ENCODE data around the gene POP5.
"Not testable (repeated sequence)": the region's sequence is repeated elsewhere in the genome, so short reads cannot be mapped to it uniquely, and the experiment has no call there.

The POP5 gene, protein sequence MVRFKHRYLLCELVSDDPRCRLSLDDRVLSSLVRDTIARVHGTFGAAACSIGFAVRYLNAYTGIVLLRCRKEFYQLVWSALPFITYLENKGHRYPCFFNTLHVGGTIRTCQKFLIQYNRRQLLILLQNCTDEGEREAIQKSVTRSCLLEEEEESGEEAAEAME

DNA sequence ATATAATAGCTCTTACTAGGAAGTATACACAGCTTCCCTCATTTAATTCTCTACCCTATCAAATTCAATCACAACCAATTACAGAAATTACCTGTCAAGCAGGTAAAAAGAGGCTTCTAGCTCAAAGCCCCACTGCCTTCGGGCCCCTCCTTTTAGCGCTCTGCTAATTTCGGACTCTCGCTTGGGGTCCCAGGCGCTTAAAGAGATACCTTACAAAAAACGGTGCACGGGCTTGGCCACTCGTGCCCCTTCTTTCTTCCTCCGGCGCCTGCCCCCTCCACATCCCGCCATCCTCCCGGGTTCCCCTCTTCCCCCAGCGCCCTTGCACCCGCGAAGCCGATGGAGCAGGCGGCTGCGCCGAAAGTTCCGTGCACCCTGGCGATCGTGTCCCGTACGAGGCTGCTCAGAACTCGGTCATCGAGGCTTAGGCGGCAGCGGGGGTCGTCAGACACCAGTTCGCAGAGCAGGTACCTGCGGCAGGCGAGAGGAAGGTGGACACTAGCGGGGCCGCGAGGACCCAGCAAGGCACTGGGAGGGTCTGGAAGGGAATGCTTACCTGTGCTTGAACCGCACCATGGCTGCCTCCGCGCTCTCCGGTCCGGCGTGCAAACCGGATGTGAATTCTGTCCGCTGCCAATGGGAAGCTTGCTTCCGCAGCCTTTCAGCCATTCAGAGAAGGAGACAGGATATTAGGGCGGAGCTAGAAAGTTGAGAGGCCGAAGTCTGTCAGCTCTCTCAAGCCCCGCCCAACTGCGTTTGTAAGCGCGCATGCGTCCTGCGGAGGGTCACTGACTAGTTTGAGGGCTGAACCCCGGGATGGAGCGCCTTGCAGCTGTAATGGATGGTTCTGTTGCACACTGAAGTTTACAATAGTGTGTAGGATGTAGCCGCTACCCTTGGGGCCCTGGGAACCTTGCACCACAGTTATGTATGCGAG, at the start of gene POP5:
TSS of gene POP5 (minus strand) at position 616 of the 937 bp plus-strand sequence. CDS start at position 576, 40 bp downstream.
- in situ Hi-C loops (cut with MboI; ENCODE audit: low sequenced_read_pairs): loop anchor here (10.0 to 25.0 kb wide), 2 partner anchors 134 to 381 kb away; partner anchors contain the start of gene UNC119B

DNA sequence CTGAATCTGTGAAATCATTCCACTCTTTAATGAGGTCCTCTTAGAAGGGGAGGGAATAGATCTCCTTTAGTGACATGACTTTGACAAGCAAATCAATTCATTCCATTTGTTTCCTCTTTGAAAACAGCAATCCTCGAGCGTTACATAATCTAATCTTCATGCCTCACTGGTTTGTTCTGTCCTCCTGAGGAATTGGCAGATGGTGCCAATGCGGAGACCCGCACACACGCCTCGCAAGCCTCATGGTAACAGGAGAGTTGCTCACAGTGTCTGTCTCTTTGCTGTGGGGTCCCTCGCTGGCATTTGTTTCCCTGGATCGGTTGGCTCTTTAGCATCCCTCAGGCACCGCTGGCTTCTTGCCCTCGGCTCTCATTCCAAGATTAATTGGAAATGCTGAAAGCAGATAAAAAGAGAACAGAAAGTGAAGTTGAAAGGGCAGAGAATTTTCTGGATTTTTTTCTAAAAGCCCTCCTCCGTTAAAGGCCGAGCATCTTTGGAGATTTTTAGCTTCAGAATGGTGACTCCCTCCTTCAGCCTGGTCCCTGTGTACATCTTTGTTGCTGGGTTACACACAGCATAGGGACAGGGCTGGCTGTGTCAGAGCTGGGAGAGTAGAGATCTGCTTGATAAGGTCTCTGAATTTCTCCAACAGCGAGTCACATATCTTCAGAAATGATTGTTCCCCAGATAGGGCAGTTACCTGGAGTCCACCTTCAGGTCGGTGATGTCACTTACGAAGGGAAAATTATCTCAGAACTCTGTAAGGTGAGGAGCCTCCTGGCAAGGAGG, 49.1 kb upstream of the POP5 start:
- in situ Hi-C loops (cut with MboI; ENCODE audit: low sequenced_read_pairs): no loop called here

DNA sequence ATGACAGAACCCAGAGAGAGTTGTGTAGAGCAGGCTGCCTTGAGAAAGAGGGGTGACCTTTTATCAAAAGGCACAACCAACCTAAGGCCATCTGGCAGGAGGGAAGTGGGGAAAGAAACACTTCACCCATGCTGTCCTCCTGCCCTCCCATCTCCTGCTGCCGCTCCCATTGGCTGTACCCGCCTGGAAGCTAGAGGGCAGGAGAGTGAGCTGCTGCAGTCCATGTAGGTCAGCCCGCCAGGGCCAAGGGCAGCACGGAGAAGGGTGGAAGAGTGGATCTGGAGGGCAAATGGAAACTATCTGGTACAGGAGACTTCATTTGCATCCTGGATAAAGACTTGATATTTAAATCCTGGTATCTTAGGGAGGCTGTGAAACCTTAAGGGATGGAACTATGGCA, 47.7 kb upstream of the POP5 start:
- in situ Hi-C loops (cut with MboI; ENCODE audit: low sequenced_read_pairs): no loop called here

DNA sequence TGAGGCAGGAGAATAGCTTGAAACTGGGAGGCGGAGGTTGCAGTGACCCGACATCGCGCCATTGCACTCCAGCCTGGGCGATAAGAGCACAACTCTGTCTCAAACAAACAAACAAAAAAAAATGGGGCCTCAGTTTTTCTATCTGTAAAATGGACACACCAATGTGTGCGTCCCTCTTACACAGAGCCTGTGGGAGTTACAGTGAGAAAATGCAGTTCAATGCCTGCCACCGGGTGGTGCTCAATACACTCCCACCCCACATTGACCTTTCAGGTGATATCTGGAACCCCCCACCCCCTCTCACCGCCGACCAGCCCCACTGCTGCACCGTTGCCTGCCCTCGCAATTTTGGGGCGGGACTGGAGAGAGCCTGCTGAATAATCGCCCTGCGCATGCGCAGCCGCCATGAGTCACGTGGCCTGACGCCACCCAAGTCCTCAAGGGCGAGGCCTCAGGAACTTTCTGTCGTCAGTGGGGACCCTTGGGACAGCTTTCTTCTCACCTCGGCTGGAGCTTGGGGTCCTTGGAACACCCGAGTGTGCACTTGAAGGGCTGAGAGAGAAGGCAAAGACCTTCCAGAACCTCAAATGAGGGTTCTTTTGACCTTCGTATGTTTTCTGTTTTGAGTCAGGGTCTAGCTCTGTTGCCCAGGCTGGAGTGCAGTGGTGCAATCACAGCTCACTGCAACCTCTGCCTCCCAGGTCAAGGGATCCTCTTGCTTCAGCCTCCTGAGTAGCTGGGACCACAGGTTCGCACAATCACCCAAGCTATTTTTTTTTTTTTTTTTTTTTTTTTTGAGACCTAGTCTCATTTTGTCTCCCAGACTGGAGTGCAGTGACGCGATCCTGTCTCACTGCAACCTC, 44.6 kb upstream of the POP5 start:
- in situ Hi-C loops (cut with MboI; ENCODE audit: low sequenced_read_pairs): no loop called here

DNA sequence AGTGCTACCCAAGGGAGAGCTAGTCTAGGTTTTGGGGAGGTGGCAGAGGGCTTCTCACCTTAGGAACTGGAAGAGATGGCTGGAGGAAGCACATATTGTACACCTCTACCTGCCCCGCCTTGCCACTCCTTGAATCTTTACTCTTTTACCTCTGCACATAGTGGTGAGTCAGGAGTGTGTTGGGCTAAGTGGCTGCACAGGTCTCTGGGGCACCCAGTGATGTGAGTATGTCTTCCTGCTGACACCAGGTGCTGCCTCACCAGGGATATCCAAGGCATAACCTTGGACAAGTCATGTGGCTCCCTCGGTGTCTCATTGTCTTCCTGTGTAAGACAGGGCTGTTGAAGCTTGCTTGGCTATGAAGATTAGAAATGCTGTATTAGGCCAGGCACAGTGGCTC, 39.4 kb upstream of the POP5 start:
- in situ Hi-C loops (cut with MboI; ENCODE audit: low sequenced_read_pairs): no loop called here

DNA sequence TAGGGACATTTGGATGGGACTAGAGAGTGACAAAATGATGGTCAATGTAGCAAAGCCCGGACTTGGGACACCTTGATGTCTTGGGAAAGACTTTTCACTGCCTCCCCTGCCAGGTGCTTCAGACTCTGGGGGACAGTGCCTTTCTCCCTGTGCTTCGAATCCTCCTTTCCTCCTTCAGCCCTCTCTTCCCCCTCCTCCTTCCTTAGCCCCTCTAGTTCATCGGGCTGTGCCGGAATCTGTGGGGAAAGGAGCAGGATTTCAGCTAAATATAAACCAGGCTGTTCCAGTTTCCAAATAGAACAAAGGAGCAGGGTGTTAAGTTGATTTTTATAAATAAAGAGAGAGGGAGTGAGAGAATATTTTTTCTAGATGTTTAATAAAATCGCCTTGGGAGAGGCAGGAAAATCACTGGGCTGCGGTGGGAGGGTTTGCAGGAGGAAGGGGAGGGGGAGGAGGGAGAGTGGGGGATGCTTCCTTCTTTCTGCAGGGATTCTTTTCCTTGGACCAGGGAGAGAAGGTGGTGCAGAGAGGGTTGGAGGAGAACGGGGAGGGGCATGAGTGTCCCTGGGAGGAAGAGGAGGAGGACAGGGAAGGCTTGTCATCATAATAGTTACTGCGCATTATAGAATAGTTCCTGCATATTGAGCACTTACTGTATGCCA, 37.9 kb upstream of the POP5 start:
- in situ Hi-C loops (cut with MboI; ENCODE audit: low sequenced_read_pairs): no loop called here

DNA sequence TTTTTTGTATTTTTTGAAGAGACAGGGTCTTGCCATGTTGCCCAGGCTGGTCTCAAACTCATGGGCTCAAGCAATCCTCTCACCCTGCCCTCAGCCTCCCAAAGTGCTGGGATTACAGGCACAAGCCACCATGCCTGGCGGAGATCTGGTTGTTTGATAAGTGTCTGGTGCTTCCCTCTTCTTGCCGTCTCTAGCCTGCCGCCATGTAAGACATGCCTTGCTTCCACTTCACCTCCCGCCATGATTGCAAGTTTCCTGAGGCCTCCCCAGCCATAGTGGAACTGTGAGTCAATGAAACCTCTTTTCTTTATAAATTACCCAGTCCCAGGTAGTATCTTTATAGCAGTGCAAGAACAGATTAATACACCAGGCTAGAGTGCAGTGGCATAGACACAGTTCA, 36.6 kb upstream of the POP5 start:
- in situ Hi-C loops (cut with MboI; ENCODE audit: low sequenced_read_pairs): not testable (repeated sequence)

DNA sequence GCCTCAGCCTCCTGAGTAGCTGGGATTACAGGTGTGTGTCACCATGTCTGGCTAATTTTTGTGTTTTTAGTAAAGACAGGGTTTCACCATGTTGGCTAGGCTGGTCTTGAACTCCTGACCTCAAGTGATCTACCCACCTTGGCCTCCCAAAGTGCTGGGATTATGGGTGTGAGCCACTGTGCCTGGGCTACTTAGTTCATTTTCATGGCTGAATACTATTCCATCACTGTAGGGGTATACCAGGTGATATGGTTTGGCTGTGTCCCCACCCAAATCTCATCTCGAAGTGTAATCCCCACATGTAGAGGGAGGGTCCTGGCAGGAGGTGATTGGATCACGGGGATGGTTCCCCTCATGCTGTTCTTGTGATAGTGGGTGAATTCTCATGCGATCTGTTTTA, 36.0 kb upstream of the POP5 start:
- in situ Hi-C loops (cut with MboI; ENCODE audit: low sequenced_read_pairs): not testable (repeated sequence)

DNA sequence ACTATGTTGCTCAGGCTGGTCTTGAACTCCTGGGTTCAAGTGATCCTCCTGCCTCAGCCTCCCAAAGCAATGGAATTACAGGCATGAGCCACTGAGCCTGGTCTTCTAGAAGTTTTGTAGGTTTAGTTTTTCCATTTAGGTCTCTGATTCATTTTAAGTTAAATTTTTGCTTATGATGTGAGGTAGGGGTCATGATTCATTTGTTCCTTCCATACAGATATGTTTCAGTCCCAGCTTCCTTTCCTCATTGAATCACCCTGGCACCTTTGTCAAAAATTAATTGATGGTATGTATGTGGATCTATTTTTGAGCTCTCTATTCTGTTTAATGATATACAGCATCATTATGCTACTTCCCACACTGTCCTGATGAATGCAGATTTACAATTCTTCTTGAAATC, 33.6 kb upstream of the POP5 start:
- in situ Hi-C loops (cut with MboI; ENCODE audit: low sequenced_read_pairs): no loop called here

DNA sequence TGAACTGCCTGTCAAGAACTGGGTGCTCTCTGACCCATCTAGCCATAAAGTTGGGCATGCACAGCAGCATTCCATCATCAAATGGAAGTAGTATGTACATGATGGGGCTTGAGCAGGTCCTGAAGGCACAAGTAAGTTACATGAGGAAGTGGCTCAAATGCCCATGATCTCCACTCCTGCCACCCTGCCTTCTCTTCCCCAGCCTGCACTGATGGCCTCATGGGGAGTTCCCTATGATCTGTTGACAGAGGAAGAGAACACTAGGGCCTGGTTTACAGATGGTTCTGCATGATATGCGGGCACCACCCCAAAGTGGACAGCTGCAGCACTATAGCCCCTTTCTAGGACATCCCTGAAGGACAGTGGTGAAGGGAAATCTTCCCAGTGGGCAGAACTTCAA, 30.3 kb upstream of the POP5 start:
- in situ Hi-C loops (cut with MboI; ENCODE audit: low sequenced_read_pairs): not testable (repeated sequence)

DNA sequence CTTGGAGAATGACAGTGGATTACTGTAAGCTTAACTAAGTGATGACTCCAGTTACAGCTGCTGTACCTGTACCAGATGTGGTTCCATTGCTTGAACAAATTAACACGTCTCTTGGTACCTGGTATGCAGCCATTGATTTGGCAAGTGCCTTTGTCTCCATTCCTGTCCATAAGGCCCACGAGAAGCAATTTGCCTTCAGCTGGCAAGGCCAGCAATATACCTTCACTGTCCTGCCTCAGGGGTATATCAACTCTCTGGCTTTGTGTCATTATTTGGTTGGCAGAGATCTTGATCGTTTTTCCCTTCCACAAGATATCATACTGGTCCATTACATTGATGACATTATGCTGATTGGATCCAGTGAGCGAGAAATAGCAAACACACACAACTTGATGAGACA, 29.4 kb upstream of the POP5 start:
- in situ Hi-C loops (cut with MboI; ENCODE audit: low sequenced_read_pairs): no loop called here

DNA sequence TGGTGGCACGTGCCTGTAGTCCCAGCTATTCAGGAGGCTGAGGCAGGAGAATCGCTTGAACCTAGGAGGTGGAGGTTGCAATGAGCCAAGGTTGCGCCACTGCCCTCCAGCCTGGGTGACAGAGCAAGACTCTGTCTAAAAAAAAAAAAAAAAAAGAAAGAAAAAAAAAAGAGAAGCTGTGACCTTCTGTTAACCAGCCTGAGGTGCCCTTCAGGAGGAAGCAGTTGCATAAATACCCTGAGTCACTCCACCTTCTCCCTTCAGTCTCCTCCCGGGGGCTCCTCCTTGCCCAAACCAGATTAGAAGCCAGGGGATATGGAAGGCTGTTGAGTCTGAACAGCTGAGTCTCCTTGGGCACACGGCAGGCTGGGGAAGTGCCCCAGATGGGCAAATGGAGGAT, 21.2 kb upstream of the POP5 start:
- in situ Hi-C loops (cut with MboI; ENCODE audit: low sequenced_read_pairs): not testable (repeated sequence)

DNA sequence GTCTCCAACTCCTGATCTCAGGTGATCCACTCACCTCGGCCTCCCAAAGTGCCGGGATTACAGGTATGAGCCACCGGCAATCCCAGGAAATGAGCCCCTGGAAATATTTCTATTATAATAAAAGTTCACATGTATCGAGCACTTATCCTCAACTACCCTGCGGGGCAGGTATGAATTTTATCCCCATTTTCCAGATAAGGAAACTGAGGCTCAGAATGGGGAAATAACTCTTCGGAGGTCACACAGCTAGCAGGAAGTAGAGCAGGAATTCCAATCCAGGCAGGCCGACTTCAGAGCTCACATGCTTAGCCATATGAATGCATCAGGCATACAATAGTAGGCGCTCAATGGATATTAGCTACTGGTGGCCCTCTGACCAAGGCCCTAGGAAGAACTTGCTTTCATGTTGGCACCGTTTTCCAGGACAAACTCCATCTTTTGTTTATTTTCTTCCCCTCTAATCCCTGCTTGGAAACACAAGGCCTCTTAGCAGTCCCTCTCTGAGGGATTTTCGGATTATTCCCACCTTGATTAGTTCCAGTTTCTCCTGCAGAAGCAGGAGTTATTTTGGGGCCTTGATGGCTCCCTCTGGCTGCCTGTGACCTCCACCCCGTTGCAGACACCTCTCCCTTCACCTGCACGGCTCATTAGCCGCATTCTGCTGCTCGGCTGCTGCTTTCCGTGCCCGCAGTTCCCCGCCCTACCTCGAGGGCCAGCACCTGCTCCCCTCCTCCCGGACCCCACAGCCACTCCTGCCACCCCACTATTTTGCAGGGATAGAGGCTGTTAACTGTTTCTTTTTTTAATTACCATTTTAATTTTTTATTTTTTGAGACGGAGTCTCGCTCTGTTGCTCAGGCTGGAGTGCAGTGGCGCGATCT, 18.7 kb upstream of the POP5 start:
- in situ Hi-C loops (cut with MboI; ENCODE audit: low sequenced_read_pairs): loop anchor here (25.0 kb wide), 1 partner anchor 362 kb away; no protein-coding TSS in a partner anchor

DNA sequence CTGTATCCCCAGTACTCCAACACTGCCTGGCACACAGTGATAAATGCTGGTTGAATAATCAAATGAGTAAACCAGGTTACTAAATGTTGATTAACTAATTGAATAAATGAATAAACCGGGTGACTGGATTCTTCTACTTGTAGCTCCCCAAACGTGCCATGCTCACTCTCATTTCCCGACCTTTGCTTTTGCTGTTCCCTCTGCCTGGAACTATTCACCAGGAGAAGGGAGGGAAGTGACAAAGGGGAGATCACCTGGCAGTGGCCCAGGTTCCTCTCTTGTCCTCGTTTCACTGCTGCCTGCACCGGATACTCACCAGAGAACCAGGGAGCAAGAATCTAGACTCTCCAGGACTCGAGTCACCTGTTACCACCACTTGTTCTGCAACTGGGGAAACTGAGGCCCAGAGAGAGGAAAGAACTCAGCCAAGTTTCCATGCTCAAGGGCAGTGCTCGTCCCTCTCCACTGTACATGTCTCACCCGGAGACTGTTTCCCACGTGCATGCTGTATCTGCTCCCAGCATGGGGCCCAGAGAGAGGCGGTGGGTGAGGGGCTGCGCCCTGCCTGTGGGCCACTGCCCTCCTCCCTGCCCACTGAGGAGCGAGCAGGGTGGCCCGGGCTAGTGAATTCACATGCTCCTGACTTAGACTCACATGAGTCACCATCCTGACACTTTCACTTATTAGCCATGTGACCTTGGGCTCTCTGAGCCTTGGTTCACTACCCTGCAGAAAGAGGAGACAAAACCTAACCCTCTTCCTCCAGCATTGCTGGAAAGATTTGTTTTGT, 17.7 kb upstream of the POP5 start:
- in situ Hi-C loops (cut with MboI; ENCODE audit: low sequenced_read_pairs): loop anchor here (25.0 kb wide), 1 partner anchor 363 kb away; no protein-coding TSS in a partner anchor

DNA sequence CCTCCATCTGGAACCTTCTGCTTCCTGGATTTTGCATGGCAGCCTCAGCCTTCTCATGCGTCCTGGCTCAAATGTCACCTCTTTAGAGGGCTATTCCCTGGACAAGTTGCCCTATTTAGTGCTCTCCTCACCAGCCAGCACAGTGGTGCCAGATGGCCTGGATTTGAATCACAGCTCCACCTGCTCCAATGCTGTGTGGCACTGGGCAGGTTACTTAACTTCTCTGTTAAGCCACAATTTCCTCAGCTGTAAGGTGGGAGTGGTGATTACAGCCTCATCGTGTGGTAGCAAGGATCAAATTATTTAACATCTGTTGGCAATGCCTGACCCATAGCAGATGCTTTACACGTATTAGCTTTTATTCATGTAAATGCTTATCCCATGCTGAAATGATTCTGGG, 16.7 kb upstream of the POP5 start:
- in situ Hi-C loops (cut with MboI; ENCODE audit: low sequenced_read_pairs): loop anchor here (25.0 kb wide), 1 partner anchor 364 kb away; no protein-coding TSS in a partner anchor

DNA sequence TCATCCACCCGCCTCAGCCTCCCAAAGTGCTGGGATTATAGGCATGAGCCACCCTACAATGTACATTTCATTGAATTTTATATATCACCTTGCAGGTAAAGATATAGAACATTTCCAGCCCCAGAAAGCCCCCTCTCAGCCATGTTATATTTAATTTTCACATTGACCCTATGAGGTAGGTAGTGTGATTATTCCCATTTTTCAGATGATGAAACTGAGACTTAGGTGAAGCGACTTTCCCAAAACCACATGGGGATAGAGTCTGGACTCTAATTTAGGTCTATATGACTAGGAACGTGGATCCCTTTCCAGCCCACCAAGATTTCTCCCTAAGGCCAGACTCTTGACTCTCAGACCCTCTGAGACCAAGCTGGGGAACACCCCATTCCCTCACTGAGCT, 15.7 kb upstream of the POP5 start:
- in situ Hi-C loops (cut with MboI; ENCODE audit: low sequenced_read_pairs): loop anchor here (25.0 kb wide), 1 partner anchor 365 kb away; no protein-coding TSS in a partner anchor

DNA sequence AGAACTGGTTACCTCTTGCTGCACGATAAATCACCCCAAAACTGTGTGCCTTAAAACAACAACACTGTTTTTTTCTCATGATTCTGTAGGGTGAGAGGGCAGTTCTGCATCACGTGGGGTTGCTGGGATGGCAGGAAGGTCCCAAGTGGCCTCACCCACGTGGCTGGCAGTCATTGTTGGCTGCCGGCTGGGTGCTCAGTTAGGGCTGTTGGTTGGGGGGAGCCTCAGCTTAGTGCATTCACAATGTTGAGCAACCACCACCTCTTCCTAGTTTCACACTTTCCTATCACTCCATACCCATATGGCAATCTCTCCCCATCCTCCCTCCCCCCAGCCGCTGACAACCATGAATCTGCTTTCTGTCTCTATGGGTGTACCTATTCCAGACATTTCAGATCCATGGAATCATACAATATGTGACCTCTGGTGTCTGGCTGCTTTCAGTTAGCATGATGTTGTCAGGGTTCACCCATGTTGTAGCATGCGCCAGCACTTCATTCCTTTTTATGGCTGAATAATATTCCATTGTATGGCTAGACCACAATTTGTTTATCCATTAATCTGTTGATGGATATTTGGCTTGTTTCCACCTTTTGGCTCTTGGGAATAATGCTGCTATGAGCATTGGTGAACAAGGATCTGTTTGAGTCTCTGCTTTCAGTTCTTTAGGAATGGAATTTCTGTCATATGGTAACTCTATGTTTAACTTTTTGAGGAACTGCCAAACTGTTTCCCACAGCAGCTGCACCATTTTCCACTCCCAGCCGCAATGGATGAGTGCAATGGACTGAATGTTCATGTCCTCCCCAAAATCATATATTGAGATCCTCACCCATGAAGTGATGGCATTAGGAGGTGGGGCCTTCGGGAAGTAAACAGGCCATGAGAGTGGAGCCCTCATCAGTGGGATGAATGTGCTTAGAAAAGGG, 11.2 kb upstream of the POP5 start:
- in situ Hi-C loops (cut with MboI; ENCODE audit: low sequenced_read_pairs): loop anchor here (25.0 kb wide), 1 partner anchor 370 kb away; no protein-coding TSS in a partner anchor
